ENCODE results near the gene SYT15. TPM values are rescaled to one million over a fixed set of nuclear protein-coding genes. Genes with fewer than 3 reads are reported as not detected.

The SYT15 gene
- total RNA-seq, 1 experiment from 2014 or later = 1.6 TPM

DNA sequence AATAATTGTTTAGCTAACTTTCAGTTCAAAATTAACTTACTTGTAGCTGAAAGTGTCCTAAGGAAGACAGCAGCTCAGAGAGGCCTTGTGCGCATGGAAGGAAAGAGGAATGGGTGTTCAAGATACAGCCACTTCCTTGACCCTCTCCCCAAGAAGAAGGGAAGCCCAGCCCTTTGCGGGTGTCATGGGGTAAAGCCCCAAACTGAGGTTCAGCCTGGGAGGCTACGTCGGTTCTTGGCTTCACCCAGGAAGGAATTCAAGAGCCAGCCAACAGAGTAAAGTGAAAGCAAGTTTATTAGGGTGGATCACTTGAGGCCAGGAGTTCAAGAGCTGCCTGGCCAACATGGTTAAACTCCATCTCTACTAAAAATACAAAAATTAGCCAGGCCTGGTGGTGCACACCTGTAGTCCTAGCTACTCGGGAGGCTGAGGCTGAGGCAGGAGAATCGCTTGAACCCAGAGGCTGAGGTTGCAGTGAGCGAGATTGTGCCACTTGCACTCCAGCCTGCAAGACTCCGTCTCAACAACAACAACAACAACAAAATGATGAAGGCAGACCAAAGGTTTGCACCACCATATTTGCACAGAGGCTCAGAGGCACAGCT lies 38.4 kb upstream of the SYT15 start:
- Histone ChIP-seq H3K4me2 (ENCODE audit: low read length) (no peak overlapping the region), H2AFZ (ENCODE audit: low read depth, low read length, poor library complexity, severe bottlenecking) (no peak overlapping the region), H3K9me2 (ENCODE audit: insufficient read depth) (no peaks in the 10 kb centered on the region), H3K9ac (ENCODE audit: low read length) (no peak overlapping the region), H3K9me3 (ENCODE audit: control insufficient read depth in 1 of 2, insufficient read depth in 1 of 2, low read depth in 1 of 2, low read length in 2 of 2) (no peaks in the 10 kb centered on the region), H3K79me2 (ENCODE audit: insufficient read depth, low read length) (no peaks in the 10 kb centered on the region), H3K27me3 (ENCODE audit: insufficient read depth, low read length) (no peaks in the 10 kb centered on the region), H3K36me3 (ENCODE audit: control insufficient read depth in 1 of 2, insufficient read depth in 2 of 2, low read length in 2 of 2) (no peaks in the 10 kb centered on the region), H3K4me3 (replicated peaks in 1 of 2; ENCODE audit: low read depth in 1 of 2, low read length in 2 of 2) (no peak overlapping the region), H3K4me1 (ENCODE audit: control insufficient read depth in 1 of 2, insufficient read depth in 2 of 2, low read length in 2 of 2) (no peaks in the 10 kb centered on the region), H3K27ac (ENCODE audit: low read depth, low read length) (no peak overlapping the region), H4K20me1 (ENCODE audit: insufficient read depth) (no peaks in the 10 kb centered on the region)
- no peak for TF ChIP-seq POLR2A (IDR thresholded peaks at IDR 0.05; ENCODE audit: borderline replicate concordance, extremely low read depth, insufficient read depth, insufficient read length)
- TF ChIP-seq SRF (IDR thresholded peaks at IDR 0.05; ENCODE audit: low read depth) = no peak
- ChIA-PET CTCF (interaction anchor here (1.0 kb wide), 1 partner anchor 10 kb away, joined by 3 read pairs; no protein-coding TSS in a partner anchor), POLR2A (no interaction called here), RAD21 (ENCODE audit: low non-redundant PET in 1 of 2, low total read pairs in 2 of 2, uncharacterized antibody in 2 of 2, unreplicated experiment in 2 of 2) (no interaction called here)
- DNase-seq (ENCODE audit: low read depth, low spot score) (no peak), ATAC-seq (no peak)
- no TSS peak for BruUV-seq (replicated peaks)
- intact Hi-C loops (cut with micrococcal nuclease) = no loop called here

DNA sequence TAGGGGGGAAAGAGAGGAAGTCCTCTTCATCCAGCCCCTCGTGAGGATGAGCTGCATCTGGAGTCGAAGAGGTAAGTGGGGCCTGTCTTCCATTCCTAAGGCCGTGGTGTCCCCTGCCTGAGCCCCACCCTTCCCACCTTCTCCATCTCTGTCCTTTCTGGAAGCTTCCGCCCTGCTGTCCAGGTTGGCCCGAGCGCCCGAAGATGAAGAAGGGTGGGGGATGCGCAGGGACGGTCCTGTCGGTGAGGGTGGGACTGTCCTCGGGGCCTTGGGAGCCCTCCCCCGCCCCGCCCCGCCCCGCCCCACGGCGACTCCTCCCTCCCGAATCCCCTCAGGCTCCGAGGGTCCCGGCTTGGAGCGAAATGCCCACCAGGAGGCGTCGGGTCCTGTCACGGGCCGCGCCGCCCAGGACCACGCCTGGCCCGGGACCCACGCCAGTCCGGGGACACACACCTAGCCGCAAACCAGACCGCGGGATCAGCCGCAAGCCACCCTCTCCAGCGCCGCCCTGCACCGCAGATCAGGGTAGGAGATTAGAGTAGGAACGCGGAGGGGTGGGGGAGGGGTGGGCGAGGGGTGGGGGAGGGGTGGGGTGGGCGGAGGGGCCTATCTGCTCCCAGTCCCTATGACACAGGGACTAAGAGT lies 37.8 kb upstream of the SYT15 start:
- Histone ChIP-seq H3K4me1 (ENCODE audit: control insufficient read depth in 1 of 2, insufficient read depth in 2 of 2, low read length in 2 of 2) (no peaks in the 10 kb centered on the region), H3K27me3 (ENCODE audit: insufficient read depth, low read length) (no peaks in the 10 kb centered on the region), H3K9me2 (ENCODE audit: insufficient read depth) (no peaks in the 10 kb centered on the region), H4K20me1 (ENCODE audit: insufficient read depth) (no peaks in the 10 kb centered on the region), H3K36me3 (ENCODE audit: control insufficient read depth in 1 of 2, insufficient read depth in 2 of 2, low read length in 2 of 2) (no peaks in the 10 kb centered on the region), H2AFZ (ENCODE audit: low read depth, low read length, poor library complexity, severe bottlenecking) (no peak overlapping the region), H3K79me2 (ENCODE audit: insufficient read depth, low read length) (no peaks in the 10 kb centered on the region), H3K9me3 (ENCODE audit: control insufficient read depth in 1 of 2, insufficient read depth in 1 of 2, low read depth in 1 of 2, low read length in 2 of 2) (no peaks in the 10 kb centered on the region), H3K9ac (ENCODE audit: low read length) (no peak overlapping the region), H3K4me3 (replicated peaks in 1 of 2; ENCODE audit: low read depth in 1 of 2, low read length in 2 of 2) (no peak overlapping the region), H3K27ac (ENCODE audit: low read depth, low read length) (no peak overlapping the region), H3K4me2 (ENCODE audit: low read length) (no peak overlapping the region)
- no peak for TF ChIP-seq TCF7L2 (IDR thresholded peaks at IDR 0.05; ENCODE audit: borderline replicate concordance, extremely low read depth, insufficient read depth, insufficient read length)
- no peak for TF ChIP-seq EGR1 (IDR thresholded peaks at IDR 0.05; ENCODE audit: low read depth)
- TF ChIP-seq, protein P1, sequence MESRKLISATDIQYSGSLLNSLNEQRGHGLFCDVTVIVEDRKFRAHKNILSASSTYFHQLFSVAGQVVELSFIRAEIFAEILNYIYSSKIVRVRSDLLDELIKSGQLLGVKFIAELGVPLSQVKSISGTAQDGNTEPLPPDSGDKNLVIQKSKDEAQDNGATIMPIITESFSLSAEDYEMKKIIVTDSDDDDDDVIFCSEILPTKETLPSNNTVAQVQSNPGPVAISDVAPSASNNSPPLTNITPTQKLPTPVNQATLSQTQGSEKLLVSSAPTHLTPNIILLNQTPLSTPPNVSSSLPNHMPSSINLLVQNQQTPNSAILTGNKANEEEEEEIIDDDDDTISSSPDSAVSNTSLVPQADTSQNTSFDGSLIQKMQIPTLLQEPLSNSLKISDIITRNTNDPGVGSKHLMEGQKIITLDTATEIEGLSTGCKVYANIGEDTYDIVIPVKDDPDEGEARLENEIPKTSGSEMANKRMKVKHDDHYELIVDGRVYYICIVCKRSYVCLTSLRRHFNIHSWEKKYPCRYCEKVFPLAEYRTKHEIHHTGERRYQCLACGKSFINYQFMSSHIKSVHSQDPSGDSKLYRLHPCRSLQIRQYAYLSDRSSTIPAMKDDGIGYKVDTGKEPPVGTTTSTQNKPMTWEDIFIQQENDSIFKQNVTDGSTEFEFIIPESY (IDR thresholded peaks at IDR 0.05; ENCODE audit: extremely low read depth, insufficient replicate concordance, low read length) = no peak
- TF ChIP-seq CBX3 (IDR thresholded peaks at IDR 0.05; ENCODE audit: low read depth) = no peak
- no peak for TF ChIP-seq JUND (IDR thresholded peaks at IDR 0.05)
- TF ChIP-seq, protein P2, sequence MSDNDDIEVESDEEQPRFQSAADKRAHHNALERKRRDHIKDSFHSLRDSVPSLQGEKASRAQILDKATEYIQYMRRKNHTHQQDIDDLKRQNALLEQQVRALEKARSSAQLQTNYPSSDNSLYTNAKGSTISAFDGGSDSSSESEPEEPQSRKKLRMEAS (IDR thresholded peaks at IDR 0.05) = no peak
- TF ChIP-seq FOSL1 (IDR thresholded peaks at IDR 0.05; ENCODE audit: low read depth) = no peak
- no peak for TF ChIP-seq RAD21 (IDR thresholded peaks at IDR 0.05; ENCODE audit: low read depth)
- no peak for TF ChIP-seq ZNF274 (IDR thresholded peaks at IDR 0.05; ENCODE audit: low read depth, low read length)
- TF ChIP-seq YY1 (IDR thresholded peaks at IDR 0.05; ENCODE audit: extremely low read depth, insufficient replicate concordance, low read depth, low read length) = no peak
- no peak for TF ChIP-seq SRF (IDR thresholded peaks at IDR 0.05; ENCODE audit: low read depth)
- TF ChIP-seq ELF1 (IDR thresholded peaks at IDR 0.05; ENCODE audit: borderline replicate concordance, low read depth) = no peak
- TF ChIP-seq, protein P3, sequence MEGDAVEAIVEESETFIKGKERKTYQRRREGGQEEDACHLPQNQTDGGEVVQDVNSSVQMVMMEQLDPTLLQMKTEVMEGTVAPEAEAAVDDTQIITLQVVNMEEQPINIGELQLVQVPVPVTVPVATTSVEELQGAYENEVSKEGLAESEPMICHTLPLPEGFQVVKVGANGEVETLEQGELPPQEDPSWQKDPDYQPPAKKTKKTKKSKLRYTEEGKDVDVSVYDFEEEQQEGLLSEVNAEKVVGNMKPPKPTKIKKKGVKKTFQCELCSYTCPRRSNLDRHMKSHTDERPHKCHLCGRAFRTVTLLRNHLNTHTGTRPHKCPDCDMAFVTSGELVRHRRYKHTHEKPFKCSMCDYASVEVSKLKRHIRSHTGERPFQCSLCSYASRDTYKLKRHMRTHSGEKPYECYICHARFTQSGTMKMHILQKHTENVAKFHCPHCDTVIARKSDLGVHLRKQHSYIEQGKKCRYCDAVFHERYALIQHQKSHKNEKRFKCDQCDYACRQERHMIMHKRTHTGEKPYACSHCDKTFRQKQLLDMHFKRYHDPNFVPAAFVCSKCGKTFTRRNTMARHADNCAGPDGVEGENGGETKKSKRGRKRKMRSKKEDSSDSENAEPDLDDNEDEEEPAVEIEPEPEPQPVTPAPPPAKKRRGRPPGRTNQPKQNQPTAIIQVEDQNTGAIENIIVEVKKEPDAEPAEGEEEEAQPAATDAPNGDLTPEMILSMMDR (IDR thresholded peaks at IDR 0.05 in 2 of 3, conservative IDR thresholded peaks at IDR 0.05 in 1 of 3; ENCODE audit: borderline replicate concordance in 1 of 3, insufficient read depth in 1 of 3, low read depth in 2 of 3, low read length in 2 of 3) = no peak
- no peak for TF ChIP-seq POLR2A (IDR thresholded peaks at IDR 0.05; ENCODE audit: borderline replicate concordance, extremely low read depth, insufficient read depth, insufficient read length)
- TF ChIP-seq EZH2 (IDR thresholded peaks at IDR 0.05) = no peak
- intact Hi-C loops (cut with micrococcal nuclease) = no loop called here
- no peak for DNase-seq (ENCODE audit: low read depth, low spot score)
- POLR2A ChIA-PET = no interaction called here
- ATAC-seq = no peak
- BruUV-seq (replicated peaks) = no TSS peak
- CTCF ChIA-PET = no interaction called here
- RAD21 ChIA-PET (ENCODE audit: low non-redundant PET in 1 of 2, low total read pairs in 2 of 2, uncharacterized antibody in 2 of 2, unreplicated experiment in 2 of 2) = no interaction called here

Measured in HCT116 (cell line).